Duodenal mucosa (tissue), 2 donors: ENCODE measurements around the gene DNAI2.

Source experiments
- H3K27ac ChIP-seq: one replicate; pipeline ENCODE4 v1.7.0; 2013; ENCODE audit warnings: low read depth, low read length
- H3K27me3 ChIP-seq, 2 donors: one replicate each; pipeline ENCODE4 v1.7.0; 2013; ENCODE audit warnings: low read length in 2 of 2, control low read depth in 1 of 2; ENCODE audit not compliant: insufficient read depth in 2 of 2, control insufficient read depth in 1 of 2
- H3K36me3 ChIP-seq, 2 donors: one replicate each; pipeline ENCODE4 v1.7.0; 2013; ENCODE audit warnings: low read length in 2 of 2, control low read depth in 1 of 2; ENCODE audit not compliant: insufficient read depth in 2 of 2, control insufficient read depth in 1 of 2
- H3K4me1 ChIP-seq, 2 donors: one replicate each; pipeline ENCODE4 v1.7.0; 2013; ENCODE audit warnings: low read length in 2 of 2, control low read depth in 1 of 2; ENCODE audit not compliant: insufficient read depth in 2 of 2, control insufficient read depth in 1 of 2
- H3K4me3 ChIP-seq, 2 donors: one replicate each; pipeline ENCODE4 v1.7.0; 2013; ENCODE audit warnings: low read length in 2 of 2, low read depth in 1 of 2
- H3K9ac ChIP-seq, 2 donors: one replicate each; pipeline ENCODE4 v1.7.0; 2013; ENCODE audit warnings: low read length in 2 of 2, low read depth in 1 of 2
- H3K9me3 ChIP-seq, 2 donors: one replicate each; pipeline ENCODE4 v1.7.0; 2013; ENCODE audit warnings: low read length in 2 of 2, control low read depth in 1 of 2; ENCODE audit not compliant: control insufficient read depth in 1 of 2

The DNAI2 gene

DNA sequence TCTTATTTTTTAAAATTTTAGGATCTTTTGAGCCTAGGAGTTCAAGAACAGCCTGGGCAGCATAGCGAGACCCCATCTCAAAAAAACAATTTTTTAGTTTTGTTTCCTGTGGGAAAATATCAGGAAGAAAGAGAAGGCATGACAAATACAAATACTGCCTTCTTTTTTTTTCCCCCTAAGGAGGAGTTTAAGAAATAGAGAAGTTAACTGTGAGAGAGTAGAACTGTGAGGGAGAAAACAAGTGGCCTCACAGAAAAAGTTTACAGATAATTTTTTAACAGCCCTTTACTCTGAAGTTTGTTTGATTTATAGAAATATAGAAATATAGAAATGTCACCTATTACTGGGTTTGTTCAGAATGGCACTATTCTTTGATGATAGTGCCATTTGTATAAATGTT, 39.5 kb upstream of the DNAI2 start:
- H3K4me3 ChIP-seq, result no peak overlapping the region
- H3K4me1 ChIP-seq, result no peaks in the 10 kb centered on the region

DNA sequence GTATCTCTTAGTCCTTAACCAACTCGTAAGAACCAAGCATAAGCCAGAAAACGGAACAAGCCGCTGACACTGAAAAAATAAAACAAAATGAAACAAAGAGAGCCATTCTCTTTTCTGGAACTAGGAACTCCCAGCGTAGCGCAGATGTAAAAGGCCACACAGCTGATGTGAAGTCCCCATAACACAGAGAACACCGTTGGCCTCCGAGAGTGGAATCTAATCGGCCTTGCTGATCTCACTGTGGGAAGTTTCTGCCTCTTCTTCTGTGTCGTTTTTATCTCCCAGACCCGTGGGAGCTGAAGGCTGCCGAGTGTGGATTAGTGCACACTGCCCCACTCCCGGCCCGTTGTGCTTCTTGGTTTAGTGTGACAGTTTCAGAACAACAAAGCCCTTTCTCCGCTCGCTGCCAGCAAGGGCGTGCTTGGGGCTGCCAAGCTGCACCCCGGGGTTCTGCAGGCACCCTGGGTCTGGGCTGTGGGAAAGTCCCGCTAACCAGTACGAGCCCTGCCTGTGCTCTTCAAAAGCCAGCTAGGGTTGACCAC, 38.9 kb upstream of the DNAI2 start:
- H3K9ac ChIP-seq, result no peak overlapping the region
- H3K27me3 ChIP-seq, result no peaks in the 10 kb centered on the region
- H3K27ac ChIP-seq, result peak overlapping the region; percentile 20
- no peaks in the 10 kb centered on the region for H3K9me3 ChIP-seq
- no peak overlapping the region for H3K4me3 ChIP-seq
- H3K4me1 ChIP-seq, result no peaks in the 10 kb centered on the region
- no peaks in the 10 kb centered on the region for H3K36me3 ChIP-seq

More for the DNA sequence above, 39.5 kb upstream of the DNAI2 start:
- no peaks in the 10 kb centered on the region for H3K27me3 ChIP-seq
- H3K9ac ChIP-seq, result no peak overlapping the region
- H3K36me3 ChIP-seq, result no peaks in the 10 kb centered on the region
- H3K9me3 ChIP-seq, result no peaks in the 10 kb centered on the region
- H3K27ac ChIP-seq, result no peak overlapping the region

DNA sequence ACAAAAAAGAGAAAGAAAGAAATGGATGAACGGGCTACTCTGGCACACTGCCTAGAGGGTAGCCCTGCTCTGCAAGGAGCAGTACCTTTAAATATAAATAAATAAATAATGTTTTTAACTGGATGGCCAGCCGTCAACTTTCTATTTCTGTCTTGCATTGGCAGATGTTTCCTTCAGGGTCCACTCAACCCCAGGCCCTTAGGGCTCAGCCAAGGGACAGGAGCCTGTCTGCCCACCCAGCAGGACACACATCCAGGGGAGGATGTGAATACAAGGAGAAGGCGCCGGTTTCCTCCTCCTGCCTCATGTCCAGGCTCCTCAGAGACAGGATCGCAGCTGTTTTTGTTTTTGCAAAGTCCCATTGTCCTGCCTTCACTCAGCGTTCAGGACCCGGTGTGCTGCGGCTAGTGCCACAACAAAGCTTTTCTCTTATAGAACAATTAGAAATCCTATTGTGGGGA, 38.1 kb upstream of the DNAI2 start:
- no peak overlapping the region for H3K9ac ChIP-seq
- H3K9me3 ChIP-seq, result no peaks in the 10 kb centered on the region
- no peaks in the 10 kb centered on the region for H3K36me3 ChIP-seq
- no peaks in the 10 kb centered on the region for H3K27me3 ChIP-seq
- no peak overlapping the region for H3K4me3 ChIP-seq
- no peaks in the 10 kb centered on the region for H3K4me1 ChIP-seq
- H3K27ac ChIP-seq, result no peak overlapping the region

DNA sequence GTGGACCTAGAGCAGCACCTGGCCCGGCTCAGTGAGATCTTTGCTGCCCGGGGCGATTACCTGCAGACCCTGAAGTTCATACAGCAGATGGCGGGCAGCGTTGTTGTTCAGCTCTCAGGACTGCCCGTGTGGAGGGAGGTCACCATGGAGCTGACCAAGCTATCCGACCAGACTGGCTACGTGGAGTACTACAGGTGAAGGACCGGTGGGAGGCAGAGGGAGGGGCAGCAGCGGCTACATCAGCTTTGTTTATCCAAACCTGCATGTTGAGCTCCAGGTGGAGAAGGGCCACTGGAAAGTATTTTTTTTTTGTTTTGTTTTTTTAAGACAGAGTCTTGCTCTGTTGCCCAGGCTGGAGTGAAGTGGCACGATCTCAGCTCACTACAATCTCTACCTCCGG, 36.7 kb upstream of the DNAI2 start:
- no peaks in the 10 kb centered on the region for H3K36me3 ChIP-seq
- H3K9me3 ChIP-seq, result no peaks in the 10 kb centered on the region
- no peak overlapping the region for H3K4me3 ChIP-seq
- no peak overlapping the region for H3K27ac ChIP-seq
- H3K4me1 ChIP-seq, result no peaks in the 10 kb centered on the region
- H3K9ac ChIP-seq, result no peak overlapping the region
- no peaks in the 10 kb centered on the region for H3K27me3 ChIP-seq

DNA sequence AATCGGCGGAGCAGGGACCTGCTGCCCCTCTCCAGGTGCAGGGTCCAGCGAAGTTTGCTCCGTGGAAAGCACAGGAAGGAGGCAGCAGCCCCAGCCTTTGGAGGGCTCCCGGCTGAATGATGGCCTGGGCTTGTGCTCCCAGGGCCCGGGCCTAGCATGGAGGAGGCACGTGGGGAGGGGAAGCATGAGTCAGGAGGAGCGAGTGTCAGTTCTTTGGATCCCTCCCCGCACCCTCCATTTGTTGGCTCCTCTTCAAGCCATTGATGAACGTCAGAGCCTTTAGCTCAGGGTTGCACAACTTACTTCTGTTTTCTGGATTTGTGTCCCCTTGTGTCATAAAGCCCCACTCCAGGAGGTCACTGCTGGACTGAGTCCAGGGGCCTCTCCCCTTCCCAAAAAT, 34.9 kb upstream of the DNAI2 start:
- no peak overlapping the region for H3K27ac ChIP-seq
- H3K27me3 ChIP-seq, result no peaks in the 10 kb centered on the region
- no peaks in the 10 kb centered on the region for H3K9me3 ChIP-seq
- H3K4me1 ChIP-seq, result no peaks in the 10 kb centered on the region
- H3K36me3 ChIP-seq, result no peaks in the 10 kb centered on the region
- no peak overlapping the region for H3K9ac ChIP-seq
- H3K4me3 ChIP-seq, result no peak overlapping the region

DNA sequence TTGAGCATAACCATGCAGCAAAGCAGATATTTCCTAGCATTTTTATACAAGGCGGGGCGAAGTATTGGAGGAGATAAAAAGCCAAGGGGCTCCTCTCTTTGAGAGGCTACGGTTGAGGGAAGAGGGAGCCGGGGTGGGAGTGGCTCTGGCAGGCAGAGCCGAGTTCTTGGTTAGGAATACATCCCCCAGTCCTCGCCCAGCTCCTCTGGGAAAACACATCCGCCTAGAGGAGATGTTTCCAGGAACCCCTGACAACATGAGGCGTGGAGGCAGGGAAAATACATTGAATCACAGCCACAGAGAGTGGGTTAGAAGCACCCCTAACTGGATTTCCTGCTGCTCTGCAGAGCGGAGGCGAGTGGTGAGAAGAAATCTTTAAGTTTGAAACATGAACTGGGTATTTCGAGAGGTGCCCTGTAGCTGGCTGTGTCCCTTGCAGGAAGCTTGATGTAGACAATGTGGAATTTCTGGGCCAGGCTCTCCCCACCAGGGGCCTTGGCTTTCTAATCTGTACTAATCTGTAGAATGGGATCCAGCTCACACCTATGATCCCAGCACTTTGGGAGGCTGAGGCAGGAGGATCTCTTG, 33.3 kb upstream of the DNAI2 start:
- no peak overlapping the region for H3K27ac ChIP-seq
- H3K9ac ChIP-seq, result no peak overlapping the region
- H3K27me3 ChIP-seq, result no peaks in the 10 kb centered on the region
- H3K36me3 ChIP-seq, result no peaks in the 10 kb centered on the region
- no peaks in the 10 kb centered on the region for H3K4me1 ChIP-seq
- no peak overlapping the region for H3K4me3 ChIP-seq
- no peaks in the 10 kb centered on the region for H3K9me3 ChIP-seq

DNA sequence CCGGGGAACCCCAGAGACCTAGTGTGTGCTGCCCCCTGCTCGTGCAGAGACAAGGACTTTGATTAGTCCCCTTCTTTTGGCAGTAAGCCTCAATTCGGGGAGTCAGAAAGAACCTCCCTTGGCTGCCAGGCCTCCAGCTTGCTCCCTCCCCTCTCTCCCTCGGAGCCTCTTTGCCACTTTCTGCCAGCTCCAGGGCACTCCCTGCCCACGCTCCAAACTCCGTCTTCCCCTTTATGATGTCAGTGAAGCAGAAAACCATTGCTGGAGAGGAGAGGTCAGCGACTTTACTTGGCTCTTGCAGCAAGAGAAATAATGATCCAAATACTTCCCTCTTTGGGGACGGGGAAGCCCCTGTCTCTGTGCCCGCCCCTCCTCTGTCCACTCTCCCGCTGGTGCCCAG, 32.6 kb upstream of the DNAI2 start:
- Histone ChIP-seq H3K9ac (no peak overlapping the region), H3K36me3 (no peaks in the 10 kb centered on the region), H3K27ac (no peak overlapping the region), H3K9me3 (no peaks in the 10 kb centered on the region), H3K4me1 (no peaks in the 10 kb centered on the region), H3K27me3 (no peaks in the 10 kb centered on the region), H3K4me3 (no peak overlapping the region)

DNA sequence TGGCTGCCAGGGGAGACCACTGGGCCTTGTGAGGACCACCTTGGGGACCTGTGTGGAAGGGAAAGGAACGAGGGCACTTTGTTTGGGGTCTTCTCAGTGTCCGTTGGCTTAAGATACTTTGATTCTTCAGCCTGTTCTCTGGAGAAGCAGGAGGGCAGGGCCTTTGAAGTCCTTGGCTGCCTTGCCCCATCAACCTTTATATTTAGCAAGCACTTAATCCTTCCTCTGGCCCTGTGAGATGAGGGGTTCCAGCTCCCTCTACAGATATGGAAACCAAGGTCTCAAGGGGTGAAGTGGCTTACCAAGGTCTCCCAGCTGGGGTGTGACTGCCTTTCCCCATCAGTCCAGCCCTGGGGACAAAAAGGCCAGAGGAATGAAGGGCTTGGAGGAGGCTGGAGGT, 32.2 kb upstream of the DNAI2 start:
- Histone ChIP-seq H3K9me3 (no peaks in the 10 kb centered on the region), H3K9ac (no peak overlapping the region), H3K36me3 (no peaks in the 10 kb centered on the region), H3K27ac (no peak overlapping the region), H3K4me1 (no peaks in the 10 kb centered on the region), H3K4me3 (no peak overlapping the region), H3K27me3 (no peaks in the 10 kb centered on the region)

DNA sequence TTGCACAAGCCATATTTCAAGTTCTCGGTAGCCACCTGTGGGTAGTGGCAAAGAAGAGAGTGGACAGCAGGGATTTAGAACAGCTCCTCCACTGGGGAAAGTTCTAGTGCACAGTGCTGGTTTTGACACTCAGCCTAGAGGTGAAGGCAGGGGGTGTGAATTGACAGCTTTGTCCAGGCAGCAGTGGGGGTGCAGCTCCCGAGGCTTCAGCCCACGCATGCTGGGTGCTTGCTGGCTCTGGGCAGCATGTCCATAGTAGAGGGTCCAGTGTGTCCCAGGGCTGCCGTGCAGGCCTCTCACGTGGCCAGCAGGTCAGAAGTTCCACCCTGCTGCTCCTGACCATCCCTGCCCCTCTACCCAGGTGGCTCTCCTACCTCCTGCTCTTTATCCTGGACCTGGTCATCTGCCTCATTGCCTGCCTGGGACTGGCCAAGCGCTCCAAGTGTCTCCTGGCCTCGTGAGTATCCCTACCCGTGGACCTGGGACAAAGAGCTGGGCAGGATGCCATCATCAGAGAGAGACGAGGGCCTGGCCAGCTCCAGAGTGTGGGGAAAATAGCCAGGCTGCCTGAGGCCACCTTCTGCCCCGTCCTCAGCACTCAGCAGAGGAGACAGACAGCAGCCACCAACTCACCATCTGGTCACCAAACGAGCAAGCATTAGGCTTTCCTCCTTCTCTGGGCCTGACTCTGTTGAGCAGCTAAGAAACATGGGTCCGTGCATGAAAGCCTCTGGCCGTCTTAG, 30.9 kb upstream of the DNAI2 start:
- H3K27me3 ChIP-seq, result no peaks in the 10 kb centered on the region
- no peaks in the 10 kb centered on the region for H3K9me3 ChIP-seq
- H3K27ac ChIP-seq, result no peak overlapping the region
- no peak overlapping the region for H3K4me3 ChIP-seq
- no peaks in the 10 kb centered on the region for H3K36me3 ChIP-seq
- no peak overlapping the region for H3K9ac ChIP-seq
- no peaks in the 10 kb centered on the region for H3K4me1 ChIP-seq

DNA sequence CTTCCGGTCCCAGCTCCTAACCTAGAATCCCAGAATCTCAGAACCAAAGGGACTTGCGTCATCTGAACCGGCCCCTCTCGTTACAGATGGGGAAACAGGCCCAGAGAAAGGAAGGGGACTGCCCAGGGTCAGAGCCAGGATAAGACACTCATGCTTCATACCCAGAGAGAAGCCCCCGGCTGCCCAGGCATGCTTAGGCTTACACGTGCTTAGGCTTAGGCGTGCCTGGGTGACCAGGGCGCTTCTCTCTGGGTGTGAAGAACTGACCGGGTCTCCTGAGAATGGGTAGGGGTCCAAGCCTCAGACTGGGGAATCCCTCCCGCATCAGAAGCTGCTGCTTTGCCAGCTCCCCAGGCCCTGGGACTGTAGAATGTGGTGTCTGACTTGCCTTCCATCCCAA, 29.9 kb upstream of the DNAI2 start:
- Histone ChIP-seq H3K27me3 (no peaks in the 10 kb centered on the region), H3K9ac (no peak overlapping the region), H3K36me3 (no peaks in the 10 kb centered on the region), H3K4me1 (no peaks in the 10 kb centered on the region), H3K27ac (no peak overlapping the region), H3K9me3 (no peaks in the 10 kb centered on the region), H3K4me3 (no peak overlapping the region)
